ENCODE results near the gene CFAP210.

The CFAP210 gene

DNA sequence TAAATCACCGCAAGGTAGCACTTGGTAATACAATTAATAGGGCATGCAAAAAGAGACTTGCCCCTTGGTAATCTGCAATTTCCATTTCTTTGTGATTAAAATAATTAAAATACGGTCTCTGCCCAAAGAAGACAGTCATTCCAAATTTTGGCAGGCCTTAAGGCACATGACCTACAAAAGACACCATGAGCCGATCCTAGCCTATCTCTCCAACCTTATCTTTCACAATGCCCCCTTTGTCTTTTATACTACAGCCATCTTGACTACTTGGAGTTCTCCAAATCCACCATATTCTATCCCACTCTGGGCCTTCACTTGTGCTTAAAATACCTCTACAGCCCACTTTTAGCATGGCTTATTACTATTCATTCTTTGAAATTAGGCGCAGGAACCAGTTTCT lies 23.3 kb downstream of the CFAP210 start:
- H2AFZ ChIP-seq (ENCODE audit: low read depth): no peak overlapping the region

GRCh38 chr2:169670215-169670651 lies 24.0 kb downstream of the CFAP210 start:
- no peaks in the 10 kb centered on the region for H3K79me2 ChIP-seq (ENCODE audit: insufficient read depth, low read depth)
- H3K4me2 ChIP-seq: no peak overlapping the region
- H3K4me1 ChIP-seq (ENCODE audit: low read depth, poor library complexity, severe bottlenecking): no peaks in the 10 kb centered on the region
- H3K4me3 ChIP-seq (IDR thresholded peaks at IDR 0.05; ENCODE audit: insufficient read depth, low read depth, low read length): no peak overlapping the region
- TF ChIP-seq, protein P1, sequence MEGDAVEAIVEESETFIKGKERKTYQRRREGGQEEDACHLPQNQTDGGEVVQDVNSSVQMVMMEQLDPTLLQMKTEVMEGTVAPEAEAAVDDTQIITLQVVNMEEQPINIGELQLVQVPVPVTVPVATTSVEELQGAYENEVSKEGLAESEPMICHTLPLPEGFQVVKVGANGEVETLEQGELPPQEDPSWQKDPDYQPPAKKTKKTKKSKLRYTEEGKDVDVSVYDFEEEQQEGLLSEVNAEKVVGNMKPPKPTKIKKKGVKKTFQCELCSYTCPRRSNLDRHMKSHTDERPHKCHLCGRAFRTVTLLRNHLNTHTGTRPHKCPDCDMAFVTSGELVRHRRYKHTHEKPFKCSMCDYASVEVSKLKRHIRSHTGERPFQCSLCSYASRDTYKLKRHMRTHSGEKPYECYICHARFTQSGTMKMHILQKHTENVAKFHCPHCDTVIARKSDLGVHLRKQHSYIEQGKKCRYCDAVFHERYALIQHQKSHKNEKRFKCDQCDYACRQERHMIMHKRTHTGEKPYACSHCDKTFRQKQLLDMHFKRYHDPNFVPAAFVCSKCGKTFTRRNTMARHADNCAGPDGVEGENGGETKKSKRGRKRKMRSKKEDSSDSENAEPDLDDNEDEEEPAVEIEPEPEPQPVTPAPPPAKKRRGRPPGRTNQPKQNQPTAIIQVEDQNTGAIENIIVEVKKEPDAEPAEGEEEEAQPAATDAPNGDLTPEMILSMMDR (conservative IDR thresholded peaks at IDR 0.05; ENCODE audit: low read depth, low read length): no peak
- no peaks in the 10 kb centered on the region for H3K36me3 ChIP-seq (ENCODE audit: insufficient read depth)
- no peak overlapping the region for H2AFZ ChIP-seq (ENCODE audit: low read depth)
- H4K20me1 ChIP-seq (ENCODE audit: insufficient read depth): no peaks in the 10 kb centered on the region
- no peak overlapping the region for H3K9ac ChIP-seq
- H3K27me3 ChIP-seq (ENCODE audit: insufficient read depth, low read depth): no peaks in the 10 kb centered on the region
- H3K27ac ChIP-seq: no peak overlapping the region

More for the DNA sequence above, 23.3 kb downstream of the CFAP210 start:
- Histone ChIP-seq H3K79me2 (ENCODE audit: insufficient read depth, low read depth) (no peaks in the 10 kb centered on the region), H3K4me2 (no peak overlapping the region), H3K27ac (no peak overlapping the region), H3K9ac (no peak overlapping the region), H4K20me1 (ENCODE audit: insufficient read depth) (no peaks in the 10 kb centered on the region), H3K4me1 (ENCODE audit: low read depth, poor library complexity, severe bottlenecking) (no peaks in the 10 kb centered on the region), H3K4me3 (IDR thresholded peaks at IDR 0.05; ENCODE audit: insufficient read depth, low read depth, low read length) (no peak overlapping the region), H3K27me3 (ENCODE audit: insufficient read depth, low read depth) (no peaks in the 10 kb centered on the region), H3K36me3 (ENCODE audit: insufficient read depth) (no peaks in the 10 kb centered on the region)
- TF ChIP-seq, protein P1 (conservative IDR thresholded peaks at IDR 0.05; ENCODE audit: low read depth, low read length): no peak

DNA sequence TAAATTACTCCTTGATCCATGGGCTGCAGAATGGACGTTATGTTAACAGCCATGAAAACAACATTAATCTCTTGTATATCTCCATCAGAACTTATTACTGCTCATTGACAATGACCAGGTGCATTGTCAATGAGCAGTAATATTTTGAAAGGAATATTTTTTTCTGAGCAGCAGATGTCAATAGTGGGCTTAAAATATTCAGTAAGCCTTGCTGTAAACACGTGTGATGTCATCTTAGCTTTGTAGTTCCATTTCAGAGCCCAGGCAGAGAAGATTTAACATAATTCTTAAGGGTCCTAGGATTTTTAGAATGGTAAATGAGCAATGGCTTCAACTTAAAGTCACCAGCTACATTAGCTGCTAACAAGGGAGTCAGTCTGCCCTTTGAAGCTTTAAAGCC lies 26.6 kb downstream of the CFAP210 start:
- no peak overlapping the region for H3K9ac ChIP-seq
- H3K27ac ChIP-seq: no peak overlapping the region
- no peaks in the 10 kb centered on the region for H3K36me3 ChIP-seq (ENCODE audit: insufficient read depth)
- TF ChIP-seq, protein P1 (conservative IDR thresholded peaks at IDR 0.05; ENCODE audit: low read depth, low read length): no peak
- no peaks in the 10 kb centered on the region for H3K4me1 ChIP-seq (ENCODE audit: low read depth, poor library complexity, severe bottlenecking)
- no peak overlapping the region for H3K4me3 ChIP-seq (IDR thresholded peaks at IDR 0.05; ENCODE audit: insufficient read depth, low read depth, low read length)
- H4K20me1 ChIP-seq (ENCODE audit: insufficient read depth): no peaks in the 10 kb centered on the region
- no peaks in the 10 kb centered on the region for H3K27me3 ChIP-seq (ENCODE audit: insufficient read depth, low read depth)
- H3K79me2 ChIP-seq (ENCODE audit: insufficient read depth, low read depth): no peaks in the 10 kb centered on the region
- H2AFZ ChIP-seq (ENCODE audit: low read depth): no peak overlapping the region
- no peak overlapping the region for H3K4me2 ChIP-seq

DNA sequence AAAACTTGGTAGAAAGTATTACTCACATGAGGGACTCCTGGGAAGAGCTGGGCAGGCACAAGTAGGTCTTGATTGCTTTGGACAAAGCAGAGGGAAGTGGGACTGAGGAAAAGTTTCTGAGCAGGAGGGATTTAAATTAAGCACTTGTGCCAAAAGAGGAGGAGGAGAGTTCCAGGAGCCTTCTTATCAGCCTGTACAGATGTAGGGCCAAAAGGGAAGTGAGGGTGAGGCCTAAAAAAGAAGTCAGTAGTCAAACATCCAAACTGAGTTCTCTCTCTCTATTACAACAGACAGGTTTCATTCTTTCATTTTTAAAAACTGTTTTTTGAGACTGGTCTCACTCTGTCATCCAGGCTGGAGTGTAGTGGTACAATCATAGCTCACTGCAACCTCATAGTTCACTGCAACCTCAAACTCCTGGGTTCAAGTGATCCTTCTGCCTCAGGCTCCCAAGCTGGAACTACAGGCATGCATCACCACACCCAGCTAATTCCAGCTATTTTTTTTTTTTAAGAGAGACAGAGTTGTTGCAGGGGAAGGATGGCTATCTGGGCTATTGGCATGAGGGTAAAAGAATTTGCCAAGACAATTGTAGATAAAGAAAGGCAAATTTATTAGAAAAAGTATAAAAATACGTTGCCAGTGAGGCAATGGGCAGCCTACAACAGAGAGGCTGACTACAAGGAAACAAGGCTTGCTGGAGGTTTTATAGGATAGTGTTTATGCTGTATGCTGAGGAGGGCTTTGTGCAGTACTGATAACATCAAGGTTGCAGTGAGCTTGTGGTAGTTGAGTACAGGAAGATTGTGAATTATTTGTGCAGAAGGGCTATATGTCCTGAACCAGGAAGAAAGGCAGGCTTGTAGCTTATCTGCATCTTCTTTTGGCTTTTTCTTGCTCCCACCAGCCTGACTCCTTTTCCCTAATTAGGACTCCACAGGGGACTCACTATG lies 29.0 kb downstream of the CFAP210 start:
- no peaks in the 10 kb centered on the region for H3K79me2 ChIP-seq (ENCODE audit: insufficient read depth, low read depth)
- H4K20me1 ChIP-seq (ENCODE audit: insufficient read depth): no peaks in the 10 kb centered on the region
- no peak overlapping the region for H3K27ac ChIP-seq
- H3K36me3 ChIP-seq (ENCODE audit: insufficient read depth): no peaks in the 10 kb centered on the region
- H3K4me2 ChIP-seq: no peak overlapping the region
- H2AFZ ChIP-seq (ENCODE audit: low read depth): no peak overlapping the region
- H3K27me3 ChIP-seq (ENCODE audit: insufficient read depth, low read depth): no peaks in the 10 kb centered on the region
- H3K9ac ChIP-seq: no peak overlapping the region
- TF ChIP-seq, protein P1 (conservative IDR thresholded peaks at IDR 0.05; ENCODE audit: low read depth, low read length): no peak
- H3K4me3 ChIP-seq (IDR thresholded peaks at IDR 0.05; ENCODE audit: insufficient read depth, low read depth, low read length): no peak overlapping the region
- H3K4me1 ChIP-seq (ENCODE audit: low read depth, poor library complexity, severe bottlenecking): no peaks in the 10 kb centered on the region

All from KMS-11 (cell line).